ENCODE measurements around the gene EVA1A.

DNA sequence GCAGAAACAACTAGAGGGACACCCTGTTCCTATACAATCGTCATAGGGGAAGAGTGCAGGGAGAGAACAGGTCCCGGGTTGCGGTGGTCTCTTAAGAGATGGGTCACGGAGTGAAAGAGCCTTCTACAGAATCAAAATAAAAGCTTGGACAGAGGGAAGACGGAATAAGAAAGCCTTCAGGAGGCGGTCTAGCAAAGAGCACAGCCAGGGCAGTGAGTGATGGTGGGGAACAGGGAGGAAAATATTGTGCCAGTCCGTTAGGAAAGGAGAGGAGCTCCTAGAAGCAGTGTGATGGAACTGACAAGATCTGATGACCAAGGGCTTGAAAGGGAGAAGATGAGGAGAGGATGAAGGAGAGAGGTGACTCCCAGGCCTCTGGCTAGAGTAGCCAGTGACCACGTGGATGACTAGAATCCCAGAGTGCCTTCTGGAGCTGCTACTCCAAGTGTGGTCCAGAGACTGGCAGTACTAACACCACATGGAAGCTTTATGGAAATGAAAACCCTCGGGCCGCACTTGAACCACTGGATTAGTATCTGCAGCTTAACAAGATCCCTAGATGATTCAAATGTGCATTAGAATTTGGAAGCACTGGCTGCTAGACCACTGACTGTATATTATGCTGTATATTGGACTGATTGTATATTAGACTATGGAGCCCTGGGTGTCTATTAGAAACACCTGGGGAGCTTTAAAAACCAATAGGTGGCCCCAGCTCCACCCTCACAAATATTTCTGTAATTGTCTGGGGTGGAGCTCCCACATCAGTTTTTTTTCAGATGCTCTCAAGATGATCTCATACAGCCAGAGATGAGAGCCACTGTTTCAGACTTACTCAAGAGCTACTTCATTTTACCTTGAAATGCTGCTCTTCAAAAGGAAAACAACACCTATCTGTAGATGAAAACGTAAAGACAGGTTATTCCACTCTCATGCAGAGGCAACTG lies 1.1 kb upstream of the EVA1A start:
- TF ChIP-seq, protein P1, sequence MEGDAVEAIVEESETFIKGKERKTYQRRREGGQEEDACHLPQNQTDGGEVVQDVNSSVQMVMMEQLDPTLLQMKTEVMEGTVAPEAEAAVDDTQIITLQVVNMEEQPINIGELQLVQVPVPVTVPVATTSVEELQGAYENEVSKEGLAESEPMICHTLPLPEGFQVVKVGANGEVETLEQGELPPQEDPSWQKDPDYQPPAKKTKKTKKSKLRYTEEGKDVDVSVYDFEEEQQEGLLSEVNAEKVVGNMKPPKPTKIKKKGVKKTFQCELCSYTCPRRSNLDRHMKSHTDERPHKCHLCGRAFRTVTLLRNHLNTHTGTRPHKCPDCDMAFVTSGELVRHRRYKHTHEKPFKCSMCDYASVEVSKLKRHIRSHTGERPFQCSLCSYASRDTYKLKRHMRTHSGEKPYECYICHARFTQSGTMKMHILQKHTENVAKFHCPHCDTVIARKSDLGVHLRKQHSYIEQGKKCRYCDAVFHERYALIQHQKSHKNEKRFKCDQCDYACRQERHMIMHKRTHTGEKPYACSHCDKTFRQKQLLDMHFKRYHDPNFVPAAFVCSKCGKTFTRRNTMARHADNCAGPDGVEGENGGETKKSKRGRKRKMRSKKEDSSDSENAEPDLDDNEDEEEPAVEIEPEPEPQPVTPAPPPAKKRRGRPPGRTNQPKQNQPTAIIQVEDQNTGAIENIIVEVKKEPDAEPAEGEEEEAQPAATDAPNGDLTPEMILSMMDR (IDR thresholded peaks at IDR 0.05; ENCODE audit: insufficient read depth, low read length, poor library complexity, severe bottlenecking), result no peak
- TF ChIP-seq EZH2phosphoT487 (conservative IDR thresholded peaks at IDR 0.05; ENCODE audit: low read length), result no peak
